Adrenal gland (tissue), 12 donors: Measurements from ENCODE around the gene SUGP1. TPM values are rescaled to one million over a fixed set of nuclear protein-coding genes. Genes with fewer than 3 reads are reported as not detected.
A peak's percentile ranks its signal among the peaks of the same experiment; 100 is the strongest.

Experiments
- DNase-seq, 7 donors: peaks; one replicate each; pipeline ENCODE4 v3.0.0-alpha.2; 2019 to 2020
- H3K27ac ChIP-seq, 5 donors: fragments of 200-600 bp; sonication (generic) in 4 of 5; 1 replicate in 3 of 5; 2 replicates in 2 of 5; pipeline versions ENCODE4 v1.5.1 to v1.8.0; 2016 to 2020; ENCODE audit warnings: mild to moderate bottlenecking in 1 of 5
- H3K27me3 ChIP-seq: fragments of 200-600 bp; 2 replicates; pipeline ENCODE4 v1.8.0; 2021
- H3K36me3 ChIP-seq, 2 donors: fragments of 200-600 bp; replicated peaks in 1 of 2; 1 replicate in 1 of 2; 2 replicates in 1 of 2; pipeline versions ENCODE4 v1.5.1 to v1.8.0; 2018 to 2022
- H3K4me1 ChIP-seq, 2 donors: fragments of 200-600 bp; replicated peaks in 1 of 2; 1 replicate in 1 of 2; 2 replicates in 1 of 2; pipeline versions ENCODE4 v1.5.1 to v1.8.0; 2018 to 2021
- H3K4me3 ChIP-seq, 4 donors: fragments of 200-600 bp; sonication (generic) in 3 of 4; one replicate each; pipeline ENCODE4 v1.5.1; 2016 to 2018
- H3K9me3 ChIP-seq, 3 donors: fragments of 200-600 bp; sonication (generic) in 1 of 3; replicated peaks in 1 of 3; 1 replicate in 2 of 3; 2 replicates in 1 of 3; pipeline versions ENCODE4 v1.5.1 to v1.8.0; 2016 to 2021
- CTCF ChIP-seq, 6 experiments: fragments of 450-650 bp in 4 of 6; fragments of 200-600 bp in 2 of 6; sonication (generic) in 1 of 6; IDR thresholded peaks; 1 replicate in 5 of 6; 2 replicates in 1 of 6; pipeline versions ENCODE4 v1.5.1 to v1.8.0; 2016 to 2021; ENCODE audit warnings: antibody characterized with exemption in 6 of 6, mild to moderate bottlenecking in 2 of 6, moderate library complexity in 1 of 6
- POLR2A ChIP-seq, 2 donors: fragments of 450-650 bp; IDR thresholded peaks; one replicate each; pipeline ENCODE4 v1.6.1; 2017; ENCODE audit warnings: antibody characterized with exemption in 2 of 2, mild to moderate bottlenecking in 2 of 2, moderate library complexity in 1 of 2
- WGBS, 4 donors: extraction: QIAGEN DNeasy Blood & Tissue Kit in 2 of 4; methylation state at CpG; one replicate each; pipeline versions ENCODE4 v1.1.5 to v1.1.7; 2013 to 2017; 5-methylcytosine and 5-hydroxymethylcytosine counted together
- intact Hi-C, 2 donors: fragments of 100-400 bp; cut with DNase I; formaldehyde crosslinking; loops; one replicate each; pipeline versions ENCODE4 v1.14.1 to v1.15.0; 2022 to 2023
- polyA plus RNA-seq, 3 donors: library from polyadenylated mRNA; stranded (reverse); fragments of 200-250 nt in 2 of 3; fragments of 350-450 nt in 1 of 3; fragmentation: Illumina TruSeq in 1 of 3; extraction: RNeasy Lipid Tissue Mini Kit (QIAGEN cat#74804) in 1 of 3; gene quantifications; one replicate each; pipeline ENCODE4 v1.2.3, GENCODE V29; 2013 to 2014
- total RNA-seq, 9 donors: library from RNA; depleted of rRNA in 4 of 9; stranded (reverse); fragments of >200 nt in 4 of 9; fragments of 120-200 nt in 1 of 9; fragmentation: NEBNext Ultra II Directional in 1 of 9; extraction: Animal tissue kit (Norgen Biotek cat#: 25700) in 1 of 9; gene quantifications; one replicate each; pipeline versions ENCODE4 v1.1.0 to v1.2.4, GENCODE V29; 2013 to 2023
- donor health status: healthy with polysubstance abuse.
- donor health status: Bipolar disorder and iron deficiency.
- donor health status: DM: yes; HTN: yes; CAD: no.
- donor health status: DM: no; HTN: no; CAD: no.
- donor health status: DM: no; HTN: no; CAD: no.
- donor health status: DM: yes; HTN: yes; CAD: no.

SUGP1 gene
- total and polyA plus RNA-seq, 12 donors: 25.5 to 130 (median 60.5) TPM

DNA sequence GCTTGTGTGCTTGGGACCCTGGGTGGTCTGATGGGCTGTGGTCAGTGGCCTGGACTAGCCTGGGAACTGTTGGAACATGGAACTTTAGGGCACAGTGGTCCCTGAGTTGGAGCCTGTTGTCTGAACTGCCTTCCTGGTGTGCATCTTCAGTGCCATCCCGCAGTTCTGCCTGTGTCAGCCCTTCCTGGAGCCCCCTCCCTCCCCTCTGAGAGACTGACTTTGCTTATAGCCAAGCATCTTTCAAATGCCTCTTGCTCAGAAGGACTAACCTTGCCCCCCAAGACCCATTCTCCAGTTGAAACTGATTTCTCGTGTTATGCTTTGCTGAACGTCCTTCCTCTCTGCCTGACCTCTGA lies 14.7 kb upstream of the SUGP1 start:
- Histone ChIP-seq H3K4me3 (no peak overlapping the region), H3K27me3 (no peaks in the 10 kb centered on the region), H3K4me1 (peaks cover 0 to 4% of the 10 kb centered on the region in 2 donors), H3K36me3 (peaks cover 0 to 81% of the 10 kb centered on the region in 2 donors), H3K27ac (no peak overlapping the region), H3K9me3 (no peaks in the 10 kb centered on the region)
- no peak for DNase-seq
- no peak for TF ChIP-seq CTCF (IDR thresholded peaks at IDR 0.05)
- TF ChIP-seq POLR2A (IDR thresholded peaks at IDR 0.05): no peak
- intact Hi-C loops: no loop called here
- WGBS, 4 donors: 77 to 86% (median 80%) methylated on average over 3 of the region's 3 CpGs

DNA sequence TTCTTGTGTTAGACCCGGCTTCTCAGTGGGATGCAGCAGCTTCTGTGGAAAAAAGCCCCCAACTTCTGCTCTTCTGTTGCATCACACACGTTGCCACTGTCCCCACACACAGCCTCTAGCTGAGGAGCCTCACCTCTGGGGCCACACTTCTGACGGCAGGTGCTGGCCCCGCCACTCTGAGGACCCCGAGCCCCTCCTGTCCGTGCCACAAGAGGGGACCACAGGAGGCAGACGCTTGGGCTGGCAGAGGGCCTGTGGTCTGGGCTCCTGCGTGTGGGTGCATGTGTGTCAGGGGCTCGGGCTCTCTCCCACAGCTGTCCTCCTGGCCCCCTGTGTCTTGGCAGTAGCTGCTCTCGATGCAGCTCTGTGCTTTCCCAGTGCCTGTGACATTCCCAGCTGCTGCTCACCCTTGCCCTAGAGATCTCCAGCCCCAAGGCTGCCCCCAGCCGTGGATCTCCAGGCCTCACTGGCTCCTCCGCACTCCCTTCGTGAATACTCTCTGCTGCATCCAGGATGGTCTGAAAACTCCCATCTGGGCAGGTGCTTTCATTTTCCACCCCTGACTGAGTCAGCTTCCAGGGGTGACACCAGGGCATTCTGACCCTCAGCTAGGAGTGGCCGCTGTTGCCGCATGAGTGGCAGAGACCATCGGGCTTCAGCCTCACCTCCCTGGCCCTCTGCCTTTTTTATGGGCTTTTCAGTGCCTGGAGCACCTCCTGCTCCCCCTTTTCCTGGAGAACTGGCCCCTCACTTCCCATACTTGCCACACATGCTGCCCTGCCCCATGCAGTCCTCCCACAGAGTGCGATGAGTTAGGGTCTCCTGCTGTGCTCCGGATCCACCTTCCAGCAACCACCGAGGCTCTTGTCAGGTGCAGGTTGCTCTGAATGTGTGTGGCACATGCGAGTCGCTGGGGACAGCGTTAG lies 14.0 kb upstream of the SUGP1 start:
- Histone ChIP-seq H3K27me3 (no peaks in the 10 kb centered on the region), H3K4me1 (peaks cover 4% of the 10 kb centered on the region in 2 donors), H3K36me3 (peaks cover 0 to 81% of the 10 kb centered on the region in 2 donors), H3K27ac (no peak overlapping the region), H3K4me3 (no peak overlapping the region), H3K9me3 (no peaks in the 10 kb centered on the region)
- DNase-seq: no peak
- 81 to 88% (median 83%) methylated on average over 12 to 22 of the region's 22 CpGs for WGBS, 4 donors
- intact Hi-C loops: no loop called here
- TF ChIP-seq CTCF (IDR thresholded peaks at IDR 0.05): no peak
- TF ChIP-seq POLR2A (IDR thresholded peaks at IDR 0.05): no peak

- Histone ChIP-seq H3K4me1 (peaks cover 0 to 14% of the 10 kb centered on the region in 2 donors), H3K27me3 (no peaks in the 10 kb centered on the region), H3K27ac (peak overlapping the region in 2 of 5 donors; percentile 30 to 52), H3K4me3 (no peak overlapping the region), H3K9me3 (no peaks in the 10 kb centered on the region), H3K36me3 (peaks cover 0 to 61% of the 10 kb centered on the region in 2 donors)
- intact Hi-C loops: no loop called here
- TF ChIP-seq POLR2A (IDR thresholded peaks at IDR 0.05) (no peak), CTCF (IDR thresholded peaks at IDR 0.05) (no peak)
- DNase-seq: no peak
- WGBS, 4 donors: 52 to 70% (median 60%) methylated on average over 6 of the region's 6 CpGs
These were observed 8.8 kb upstream of the SUGP1 start for GRCh38 chr19:19329126-19329525.

GRCh38 chr19:19327672-19328071 lies 7.4 kb upstream of the SUGP1 start:
- Histone ChIP-seq H3K27me3 (no peaks in the 10 kb centered on the region), H3K4me1 (peaks cover 2 to 16% of the 10 kb centered on the region in 2 donors), H3K9me3 (no peaks in the 10 kb centered on the region), H3K4me3 (no peak overlapping the region), H3K27ac (no peak overlapping the region), H3K36me3 (peaks cover 0 to 51% of the 10 kb centered on the region in 2 donors)
- TF ChIP-seq CTCF (IDR thresholded peaks at IDR 0.05): no peak
- TF ChIP-seq POLR2A (IDR thresholded peaks at IDR 0.05): no peak
- DNase-seq: no peak
- intact Hi-C loops: no loop called here
- 90 to 98% (median 94%) methylated on average over 8 of the region's 8 CpGs for WGBS, 4 donors
